Thyroid gland (tissue), 4 donors: ENCODE results near the gene DDA1. TPM values are rescaled to one million over a fixed set of nuclear protein-coding genes. Genes with fewer than 3 reads are reported as not detected.

Experiments
- DNase-seq, 2 donors: peaks; one replicate each; pipeline ENCODE4 v3.0.0-alpha.2; 2019
- H3K27ac ChIP-seq, 3 donors: fragments of 200-600 bp; sonication (generic); 1 replicate in 2 of 3; 2 replicates in 1 of 3; pipeline ENCODE4 v1.5.1; 2016 to 2019; ENCODE audit warnings: mild to moderate bottlenecking in 1 of 3, moderate library complexity in 1 of 3
- H3K27me3 ChIP-seq: fragments of 200-600 bp; sonication (generic); one replicate; pipeline ENCODE4 v1.5.1; 2019
- H3K36me3 ChIP-seq, 2 donors: fragments of 200-600 bp; sonication (generic); one replicate each; pipeline ENCODE4 v1.5.1; 2016 to 2019
- H3K4me1 ChIP-seq, 2 donors: fragments of 200-600 bp; sonication (generic); one replicate each; pipeline ENCODE4 v1.5.1; 2017 to 2019
- H3K4me3 ChIP-seq, 3 donors: fragments of 200-600 bp; sonication (generic); replicated peaks in 1 of 3; 1 replicate in 2 of 3; 2 replicates in 1 of 3; pipeline ENCODE4 v1.5.1; 2016; ENCODE audit warnings: mild to moderate bottlenecking in 1 of 3
- H3K9me3 ChIP-seq: fragments of 200-600 bp; sonication (generic); one replicate; pipeline ENCODE4 v1.5.1; 2017
- CTCF ChIP-seq, 6 experiments: fragments of 200-600 bp in 3 of 6; fragments of 450-650 bp in 3 of 6; sonication (generic) in 3 of 6; IDR thresholded peaks; one replicate each; pipeline ENCODE4 v1.5.1; 2016 to 2019; ENCODE audit warnings: antibody characterized with exemption in 6 of 6, mild to moderate bottlenecking in 2 of 6, inconsistent platforms in 1 of 6, moderate library complexity in 1 of 6
- POLR2A ChIP-seq, 2 donors: fragments of 450-650 bp; IDR thresholded peaks; one replicate each; pipeline ENCODE4 v1.6.1; 2017; ENCODE audit warnings: antibody characterized with exemption in 2 of 2, mild to moderate bottlenecking in 2 of 2, moderate library complexity in 1 of 2
- WGBS, 2 donors: methylation state at CpG; one replicate each; pipeline ENCODE4 v1.1.5; 2017; 5-methylcytosine and 5-hydroxymethylcytosine counted together
- intact Hi-C: fragments of 100-400 bp; cut with DNase I; formaldehyde crosslinking; loops from one replicate; pipeline ENCODE4 v1.15.1; 2023
- total RNA-seq, 4 donors: library from RNA; depleted of rRNA; stranded (reverse); fragments of >200 nt; gene quantifications; one replicate each; pipeline ENCODE4 v1.2.3, GENCODE V29; 2016

The DDA1 gene
- total RNA-seq, result 10 to 100 TPM; 14.5 to 40.4 (median 20.1) TPM

GRCh38 chr19:17309198-17309964 is at the start of gene DDA1:
Gene DDA1, plus strand, starts transcription at chr19:17309563. Its CDS starts 92 bp downstream, at chr19:17309655.
- H3K4me3 ChIP-seq, result peak within 1 kb of the TSS; percentile 77 to 81 (median 78)
- H3K9me3 ChIP-seq, result no peaks in the 10 kb centered on the region
- peaks cover 4 to 7% of the 10 kb centered on the region in 2 donors for H3K36me3 ChIP-seq
- H3K4me1 ChIP-seq, result peaks cover 38 to 40% of the 10 kb centered on the region in 2 donors
- peak; percentile 100 for DNase-seq
- 0 to 1% methylated on average over 34 to 36 of the region's 46 CpGs for WGBS, 2 donors
- H3K27me3 ChIP-seq, result no peaks in the 10 kb centered on the region
- TF ChIP-seq POLR2A (IDR thresholded peaks at IDR 0.05) (peak in 1 of 2 donors; percentile 57), CTCF (IDR thresholded peaks at IDR 0.05) (no peak)
- H3K27ac ChIP-seq, result peak within 1 kb of the TSS in 2 of 3 donors; percentile 27 to 55
- intact Hi-C loops, result no loop called here

- H3K36me3 ChIP-seq, result no peaks in the 10 kb centered on the region
- no peaks in the 10 kb centered on the region for H3K4me1 ChIP-seq
- no peak for DNase-seq
- 50 to 67% methylated on average over 1 of the region's 1 CpG for WGBS, 2 donors
- no peak overlapping the region for H3K4me3 ChIP-seq
- no peaks in the 10 kb centered on the region for H3K27me3 ChIP-seq
- intact Hi-C loops, result loop anchor here (10.0 kb wide), 1 partner anchor 45 kb away; the partner anchor contains the start of gene USE1
- no peaks in the 10 kb centered on the region for H3K9me3 ChIP-seq
- TF ChIP-seq POLR2A (IDR thresholded peaks at IDR 0.05) (no peak), CTCF (IDR thresholded peaks at IDR 0.05) (no peak)
- no peak overlapping the region for H3K27ac ChIP-seq
Observed at GRCh38 chr19:17259934-17260333, 49.4 kb upstream of the DDA1 start.

GRCh38 chr19:17260842-17261325 is 48.5 kb upstream of the DDA1 start:
- Histone ChIP-seq H3K4me1 (no peaks in the 10 kb centered on the region), H3K9me3 (no peaks in the 10 kb centered on the region), H3K4me3 (no peak overlapping the region), H3K27ac (no peak overlapping the region), H3K27me3 (no peaks in the 10 kb centered on the region), H3K36me3 (no peaks in the 10 kb centered on the region)
- TF ChIP-seq POLR2A (IDR thresholded peaks at IDR 0.05), result no peak
- TF ChIP-seq CTCF (IDR thresholded peaks at IDR 0.05), result peak; percentile 66 to 90 (median 88)
- peak; percentile 79 to 88 for DNase-seq
- intact Hi-C loops, result loop anchor here (10.0 kb wide), 1 partner anchor 46 kb away; the partner anchor contains the start of gene USE1
- WGBS, 2 donors, result 18 to 19% methylated on average over 15 of the region's 15 CpGs

DNA sequence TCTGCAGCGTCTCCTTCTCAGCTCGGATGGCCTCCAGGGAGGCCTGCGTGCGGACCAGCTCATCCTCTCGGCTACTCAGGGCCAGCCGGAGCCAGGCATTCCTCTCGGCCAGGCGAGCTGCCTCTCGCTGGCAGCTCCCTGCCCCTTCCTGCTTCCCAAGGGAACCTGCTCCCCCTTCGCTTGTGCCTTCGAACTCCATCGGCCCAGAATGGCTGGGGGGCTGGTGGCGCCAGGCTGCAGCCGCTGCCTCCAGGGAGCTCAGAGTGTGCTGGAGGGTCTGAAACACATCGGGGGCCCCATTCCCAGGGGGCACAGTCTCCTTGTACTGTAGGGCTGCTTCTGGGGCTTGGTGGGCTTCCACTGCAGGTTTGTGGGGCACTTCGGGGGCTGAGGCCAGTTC is 46.8 kb upstream of the DDA1 start:
- Histone ChIP-seq H3K36me3 (no peaks in the 10 kb centered on the region), H3K9me3 (no peaks in the 10 kb centered on the region), H3K4me3 (no peak overlapping the region), H3K27me3 (no peaks in the 10 kb centered on the region), H3K4me1 (no peaks in the 10 kb centered on the region), H3K27ac (no peak overlapping the region)
- intact Hi-C loops, result loop anchor here (10.0 kb wide), 1 partner anchor 48 kb away; the partner anchor contains the start of gene USE1
- WGBS, 2 donors, result 56 to 76% methylated on average over 11 to 16 of the region's 16 CpGs
- TF ChIP-seq POLR2A (IDR thresholded peaks at IDR 0.05) (no peak), CTCF (IDR thresholded peaks at IDR 0.05) (no peak)
- DNase-seq, result no peak
